Lower leg skin (tissue), 4 donors: ENCODE data around the gene REV3L. TPM values are rescaled to one million over a fixed set of nuclear protein-coding genes. Genes with fewer than 3 reads are reported as not detected.

Experiments
- DNase-seq, 2 donors: peaks; one replicate each; pipeline ENCODE4 v3.0.0-alpha.2; 2019; ENCODE audit warnings: low spot score in 2 of 2
- H3K4me3 ChIP-seq: fragments of 200-600 bp; sonication (generic); 2 replicates; pipeline ENCODE4 v1.5.1; 2017; ENCODE audit warnings: mild to moderate bottlenecking, low read depth; ENCODE audit not compliant: poor library complexity, severe bottlenecking
- CTCF ChIP-seq, 3 donors: fragments of 450-650 bp; IDR thresholded peaks; one replicate each; pipeline ENCODE4 v1.5.1; 2016; ENCODE audit warnings: antibody characterized with exemption in 3 of 3, mild to moderate bottlenecking in 3 of 3, moderate library complexity in 2 of 3
- POLR2A ChIP-seq, 2 donors: fragments of 450-650 bp; IDR thresholded peaks; one replicate each; pipeline ENCODE4 v1.6.1; 2016 to 2017; ENCODE audit warnings: antibody characterized with exemption in 2 of 2, mild to moderate bottlenecking in 1 of 2, moderate library complexity in 1 of 2
- WGBS, 2 donors: methylation state at CpG; one replicate each; pipeline ENCODE4 v1.1.5; 2018; 5-methylcytosine and 5-hydroxymethylcytosine counted together
- intact Hi-C: fragments of 100-400 bp; cut with DNase I; formaldehyde crosslinking; loops from one replicate; pipeline ENCODE4 v1.15.0; 2023; ENCODE audit warnings: low total_unique reads
- total RNA-seq, 4 donors: library from RNA; depleted of rRNA; stranded (reverse); fragments of >200 nt; gene quantifications; one replicate each; pipeline ENCODE4 v1.1.0, GENCODE V29; 2016

Gene REV3L
- total RNA-seq, 4 donors from 2014 or later: 25.9 to 45.9 (median 28.6) TPM

GRCh38 chr6:111377558-111378120 lies 105.4 kb downstream of the REV3L start:
- no peak for DNase-seq
- H3K4me3 ChIP-seq: no peak overlapping the region
- intact Hi-C loops: no loop called here
- 94 to 96% methylated on average over 2 of the region's 2 CpGs for WGBS, 2 donors
- TF ChIP-seq POLR2A (IDR thresholded peaks at IDR 0.05): no peak
- TF ChIP-seq CTCF (IDR thresholded peaks at IDR 0.05): no peak

- H3K4me3 ChIP-seq: no peak overlapping the region
- TF ChIP-seq CTCF (IDR thresholded peaks at IDR 0.05): no peak
- TF ChIP-seq POLR2A (IDR thresholded peaks at IDR 0.05): no peak
- intact Hi-C loops: no loop called here
- DNase-seq: no peak
- WGBS, 2 donors: 57 to 70% methylated on average over 9 of the region's 9 CpGs
Measured at GRCh38 chr6:111367393-111368088, 115.5 kb downstream of the REV3L start.

GRCh38 chr6:111361648-111362047 lies 121.4 kb downstream of the REV3L start:
- intact Hi-C loops: no loop called here
- WGBS, 2 donors: 48 to 54% methylated on average over 5 of the region's 5 CpGs

GRCh38 chr6:111358454-111358853 lies 124.6 kb downstream of the REV3L start:
- no peak for DNase-seq
- intact Hi-C loops: no loop called here
- no peak overlapping the region for H3K4me3 ChIP-seq
- no peak for TF ChIP-seq POLR2A (IDR thresholded peaks at IDR 0.05)
- no peak for TF ChIP-seq CTCF (IDR thresholded peaks at IDR 0.05)
- WGBS, 2 donors: 88 to 92% methylated on average over 1 of the region's 1 CpG

More at GRCh38 chr6:111361648-111362047, 121.4 kb downstream of the REV3L start:
- no peak overlapping the region for H3K4me3 ChIP-seq
- no peak for DNase-seq
- no peak for TF ChIP-seq POLR2A (IDR thresholded peaks at IDR 0.05)
- no peak for TF ChIP-seq CTCF (IDR thresholded peaks at IDR 0.05)

- no peak for TF ChIP-seq POLR2A (IDR thresholded peaks at IDR 0.05)
- no peak for TF ChIP-seq CTCF (IDR thresholded peaks at IDR 0.05)
- no peak for DNase-seq
- H3K4me3 ChIP-seq: no peak overlapping the region
- intact Hi-C loops: no loop called here
Measured at GRCh38 chr6:111357705-111358104, 125.3 kb downstream of the REV3L start.
